Stimulated activated CD8-positive, alpha-beta memory T cell treated with anti-CD3 and anti-CD28 coated beads, Interleukin-12 subunit alpha, Interleukin-12 subunit beta, amount 100 ng/mL, for 24 hours (primary cell): ENCODE results near the gene WWTR1.

Experiments
- DNase-seq: peaks from one replicate; pipeline ENCODE4 v3.0.0-alpha.2; 2020; ENCODE audit errors: extremely low read depth

WWTR1 gene

GRCh38 chr3:149473357-149474249, 184.2 kb downstream of the WWTR1 start:
- DNase-seq, result no peak

GRCh38 chr3:149472030-149472797, 185.6 kb downstream of the WWTR1 start:
- no peak for DNase-seq

- no peak for DNase-seq
Observed at GRCh38 chr3:149470381-149470780, 187.4 kb downstream of the WWTR1 start.

- DNase-seq, result no peak
Observed at GRCh38 chr3:149468504-149469212, 189.2 kb downstream of the WWTR1 start.
